Osteoblast (primary cell): Measurements from ENCODE around the gene ASXL3. TPM values are rescaled to one million over a fixed set of nuclear protein-coding genes. Genes with fewer than 3 reads are reported as not detected.

Experiments
- DNase-seq: peaks from one replicate; pipeline ENCODE4 v3.0.0; 2011; ENCODE audit warnings: low spot score, mixed read lengths; ENCODE audit not compliant: insufficient read length; ENCODE audit errors: missing footprints
- H2AFZ ChIP-seq: 2 replicates; pipeline ENCODE4 v1.6.0; 2011; ENCODE audit warnings: mild to moderate bottlenecking, low read length
- H3K27ac ChIP-seq: 2 replicates; pipeline ENCODE4 v1.5.1; 2011; ENCODE audit warnings: mild to moderate bottlenecking, low read depth, low read length, moderate library complexity
- H3K27me3 ChIP-seq: 2 replicates; pipeline ENCODE4 v1.6.0; 2012; ENCODE audit warnings: mild to moderate bottlenecking, control low read depth, inconsistent platforms, low read length, moderate library complexity; ENCODE audit not compliant: insufficient read depth
- H3K36me3 ChIP-seq: 2 replicates; pipeline ENCODE4 v1.5.1; 2011; ENCODE audit warnings: mild to moderate bottlenecking, low read length, control low read depth, moderate library complexity; ENCODE audit not compliant: insufficient read depth
- H3K4me1 ChIP-seq: 2 replicates; pipeline ENCODE4 v1.5.1; 2011; ENCODE audit warnings: mild to moderate bottlenecking, low read length, control low read depth, moderate library complexity; ENCODE audit not compliant: insufficient read depth
- H3K4me2 ChIP-seq: 2 replicates; pipeline ENCODE4 v1.6.0; 2011; ENCODE audit warnings: mild to moderate bottlenecking, low read length; ENCODE audit not compliant: insufficient read depth
- H3K4me3 ChIP-seq: fragments of 200-600 bp; sonication (generic); 3 replicates; pipeline ENCODE4 v1.5.1; 2012; ENCODE audit warnings: mild to moderate bottlenecking, low read length, inconsistent platforms; ENCODE audit not compliant: insufficient read depth
- H3K79me2 ChIP-seq: 2 replicates; pipeline ENCODE4 v1.6.0; 2012; ENCODE audit warnings: mild to moderate bottlenecking, low read length, control low read depth, inconsistent platforms; ENCODE audit not compliant: insufficient read depth
- H3K9me3 ChIP-seq: 2 replicates; pipeline ENCODE4 v1.5.1; 2011; ENCODE audit warnings: low read depth, low read length, control low read depth
- H4K20me1 ChIP-seq: 2 replicates; pipeline ENCODE4 v1.6.0; 2012; ENCODE audit warnings: mild to moderate bottlenecking, low read length, control low read depth; ENCODE audit not compliant: insufficient read depth
- CTCF ChIP-seq: IDR thresholded peaks from 2 replicates; pipeline ENCODE4 v1.5.1; 2011; ENCODE audit warnings: mild to moderate bottlenecking, low read depth, low read length, moderate library complexity; ENCODE audit errors: extremely low read depth
- total RNA-seq: library from RNA; depleted of rRNA; stranded (reverse); fragments of >200 nt; gene quantifications from 2 replicates; pipeline ENCODE4 v1.2.3, GENCODE V29; 2012

The ASXL3 gene
- total RNA-seq, 1 donor, result not detected

- no peak for TF ChIP-seq CTCF
- Histone ChIP-seq H3K4me3 (no peak overlapping the region), H3K4me1 (no peaks in the 10 kb centered on the region), H4K20me1 (no peaks in the 10 kb centered on the region), H3K27ac (no peak overlapping the region), H3K36me3 (no peaks in the 10 kb centered on the region), H3K4me2 (no peak overlapping the region), H3K9me3 (no peaks in the 10 kb centered on the region), H3K27me3 (peaks cover 18% of the 10 kb centered on the region), H3K79me2 (no peaks in the 10 kb centered on the region), H2AFZ (no peak overlapping the region)
- no peak for DNase-seq
Measured at GRCh38 chr18:33571998-33572787, 5.8 kb upstream of the ASXL3 start.

GRCh38 chr18:33573193-33573592 is 4.8 kb upstream of the ASXL3 start:
- H3K9me3 ChIP-seq, result no peaks in the 10 kb centered on the region
- TF ChIP-seq CTCF, result no peak
- H2AFZ ChIP-seq, result no peak overlapping the region
- no peaks in the 10 kb centered on the region for H4K20me1 ChIP-seq
- no peak for DNase-seq
- H3K36me3 ChIP-seq, result no peaks in the 10 kb centered on the region
- H3K79me2 ChIP-seq, result no peaks in the 10 kb centered on the region
- H3K27ac ChIP-seq, result no peak overlapping the region
- H3K27me3 ChIP-seq, result peaks cover 26% of the 10 kb centered on the region
- no peak overlapping the region for H3K4me2 ChIP-seq
- no peaks in the 10 kb centered on the region for H3K4me1 ChIP-seq
- H3K4me3 ChIP-seq, result no peak overlapping the region

GRCh38 chr18:33575451-33575850 is 2.6 kb upstream of the ASXL3 start:
- Histone ChIP-seq H3K4me1 (no peaks in the 10 kb centered on the region), H2AFZ (no peak overlapping the region), H3K36me3 (no peaks in the 10 kb centered on the region), H3K79me2 (no peaks in the 10 kb centered on the region), H3K4me2 (no peak overlapping the region), H4K20me1 (no peaks in the 10 kb centered on the region), H3K9me3 (no peaks in the 10 kb centered on the region), H3K27me3 (peaks cover 45% of the 10 kb centered on the region), H3K4me3 (no peak overlapping the region), H3K27ac (no peak overlapping the region)
- TF ChIP-seq CTCF, result no peak
- DNase-seq, result no peak

GRCh38 chr18:33576999-33577646 is 896 bp upstream of the ASXL3 start:
- H3K27ac ChIP-seq, result no peak overlapping the region
- H3K4me1 ChIP-seq, result no peaks in the 10 kb centered on the region
- H3K4me3 ChIP-seq, result no peak overlapping the region
- H4K20me1 ChIP-seq, result no peaks in the 10 kb centered on the region
- no peaks in the 10 kb centered on the region for H3K36me3 ChIP-seq
- H3K79me2 ChIP-seq, result no peaks in the 10 kb centered on the region
- H3K9me3 ChIP-seq, result no peaks in the 10 kb centered on the region
- peak overlapping the region; percentile 79 for H3K4me2 ChIP-seq
- no peak for TF ChIP-seq CTCF
- H2AFZ ChIP-seq, result no peak overlapping the region
- peaks cover 45% of the 10 kb centered on the region for H3K27me3 ChIP-seq
- DNase-seq, result no peak
